ENCODE data around the gene SH3RF3.

The SH3RF3 gene

GRCh38 chr2:109176928-109177327, 47.9 kb downstream of the SH3RF3 start:
- Histone ChIP-seq H3K27me3 (replicated peaks; ENCODE audit: control insufficient read depth, insufficient read depth, low read length) (no peaks in the 10 kb centered on the region; the same call in 1 of the 2 replicates), H3K4me3 (replicated peaks; ENCODE audit: low read depth, low read length) (no peak overlapping the region), H3K36me3 (ENCODE audit: control insufficient read depth, insufficient read depth, low read length) (no peaks in the 10 kb centered on the region)
- no peak for DNase-seq (ENCODE audit: extremely low read depth, insufficient read length)
- no peak for TF ChIP-seq CTCF (IDR thresholded peaks at IDR 0.05; ENCODE audit: insufficient read depth, low read length, poor library complexity, severe bottlenecking)

- TF ChIP-seq CTCF (IDR thresholded peaks at IDR 0.05; ENCODE audit: insufficient read depth, low read length, poor library complexity, severe bottlenecking), result no peak
- no peak overlapping the region for H3K4me3 ChIP-seq (replicated peaks; ENCODE audit: low read depth, low read length)
- no peaks in the 10 kb centered on the region for H3K36me3 ChIP-seq (ENCODE audit: control insufficient read depth, insufficient read depth, low read length)
- no peaks in the 10 kb centered on the region; the same call in 1 of the 2 replicates for H3K27me3 ChIP-seq (replicated peaks; ENCODE audit: control insufficient read depth, insufficient read depth, low read length)
- no peak for DNase-seq (ENCODE audit: extremely low read depth, insufficient read length)
These were observed 48.6 kb downstream of the SH3RF3 start for GRCh38 chr2:109177635-109178034.

- Histone ChIP-seq H3K4me3 (replicated peaks; ENCODE audit: low read depth, low read length) (no peak overlapping the region), H3K36me3 (ENCODE audit: control insufficient read depth, insufficient read depth, low read length) (no peaks in the 10 kb centered on the region), H3K27me3 (replicated peaks; ENCODE audit: control insufficient read depth, insufficient read depth, low read length) (no peaks in the 10 kb centered on the region; the same call in 1 of the 2 replicates)
- no peak for DNase-seq (ENCODE audit: extremely low read depth, insufficient read length)
- no peak for TF ChIP-seq CTCF (IDR thresholded peaks at IDR 0.05; ENCODE audit: insufficient read depth, low read length, poor library complexity, severe bottlenecking)
These were observed 50.0 kb downstream of the SH3RF3 start for GRCh38 chr2:109178968-109179367.

GRCh38 chr2:109180786-109181185, 51.8 kb downstream of the SH3RF3 start:
- no peak for DNase-seq (ENCODE audit: extremely low read depth, insufficient read length)
- Histone ChIP-seq H3K36me3 (ENCODE audit: control insufficient read depth, insufficient read depth, low read length) (no peaks in the 10 kb centered on the region), H3K27me3 (replicated peaks; ENCODE audit: control insufficient read depth, insufficient read depth, low read length) (no peaks in the 10 kb centered on the region; the same call in 1 of the 2 replicates), H3K4me3 (replicated peaks; ENCODE audit: low read depth, low read length) (no peak overlapping the region)
- TF ChIP-seq CTCF (IDR thresholded peaks at IDR 0.05; ENCODE audit: insufficient read depth, low read length, poor library complexity, severe bottlenecking), result no peak

- no peak for DNase-seq (ENCODE audit: extremely low read depth, insufficient read length)
- Histone ChIP-seq H3K27me3 (replicated peaks; ENCODE audit: control insufficient read depth, insufficient read depth, low read length) (no peaks in the 10 kb centered on the region), H3K4me3 (replicated peaks; ENCODE audit: low read depth, low read length) (no peak overlapping the region), H3K36me3 (ENCODE audit: control insufficient read depth, insufficient read depth, low read length) (no peaks in the 10 kb centered on the region)
- no peak for TF ChIP-seq CTCF (IDR thresholded peaks at IDR 0.05; ENCODE audit: insufficient read depth, low read length, poor library complexity, severe bottlenecking)
These were observed 53.4 kb downstream of the SH3RF3 start for GRCh38 chr2:109182426-109182825.

- TF ChIP-seq CTCF (IDR thresholded peaks at IDR 0.05; ENCODE audit: insufficient read depth, low read length, poor library complexity, severe bottlenecking), result no peak
- no peak for DNase-seq (ENCODE audit: extremely low read depth, insufficient read length)
- no peak overlapping the region for H3K4me3 ChIP-seq (replicated peaks; ENCODE audit: low read depth, low read length)
- H3K36me3 ChIP-seq (ENCODE audit: control insufficient read depth, insufficient read depth, low read length), result no peaks in the 10 kb centered on the region
- H3K27me3 ChIP-seq (replicated peaks; ENCODE audit: control insufficient read depth, insufficient read depth, low read length), result no peaks in the 10 kb centered on the region
These were observed 54.9 kb downstream of the SH3RF3 start for GRCh38 chr2:109183871-109184270.
